Activated CD8-positive, alpha-beta T cell treated with anti-CD3 and anti-CD28 coated beads for 36 hours (primary cell): Measurements from ENCODE around the gene TBC1D4. TPM values are rescaled to one million over a fixed set of nuclear protein-coding genes. Genes with fewer than 3 reads are reported as not detected.

Experiments used
- ATAC-seq: fragments of 200-7000 bp; cut with Tn5 transposase; one replicate; pipeline ENCODE4 v1.10.0; 2021; ENCODE audit warnings: mild to moderate bottlenecking, moderate library complexity
- CTCF ChIA-PET: fragments of 350-600 bp; sonication (Branson Sonifier 250); formaldehyde crosslinking; loops from one replicate; lab custom pipeline; 2021; ENCODE audit warnings: antibody characterized with exemption; lab: Charles Lee
- POLR2A ChIA-PET: fragments of 350-600 bp; sonication (Branson Sonifier 250); formaldehyde crosslinking; loops from one replicate; lab custom pipeline; 2021; ENCODE audit warnings: antibody characterized with exemption; lab: Charles Lee
- DNase-seq: peaks from one replicate; pipeline ENCODE4 v3.0.0-alpha.2; 2020
- H3K27ac Mint-ChIP-seq: one replicate; pipeline ENCODE4 v1.8.0; 2021; ENCODE audit warnings: mild to moderate bottlenecking, mixed read lengths
- H3K27me3 Mint-ChIP-seq: one replicate; pipeline ENCODE4 v1.8.0; 2021; ENCODE audit warnings: mixed read lengths
- H3K36me3 Mint-ChIP-seq: one replicate; pipeline ENCODE4 v1.8.0; 2021; ENCODE audit warnings: low read depth, mixed read lengths
- H3K4me1 Mint-ChIP-seq: one replicate; pipeline ENCODE4 v1.8.0; 2021; ENCODE audit warnings: low read depth, mixed read lengths
- H3K4me3 Mint-ChIP-seq: one replicate; pipeline ENCODE4 v1.8.0; 2021; ENCODE audit warnings: mild to moderate bottlenecking, moderate library complexity, mixed read lengths
- H3K9me3 Mint-ChIP-seq: one replicate; pipeline ENCODE4 v1.8.0; 2021; ENCODE audit warnings: mixed read lengths
- CTCF ChIP-seq: fragments of 200-600 bp; IDR thresholded peaks from one replicate; pipeline ENCODE4 v1.8.0; 2022; ENCODE audit warnings: antibody characterized with exemption, mild to moderate bottlenecking
- intact Hi-C: fragments of 100-400 bp; cut with micrococcal nuclease; formaldehyde crosslinking; loops from one replicate; pipeline ENCODE4 v1.10.0; 2022
- total RNA-seq, 2 experiments: library from RNA; stranded (reverse); gene quantifications; one replicate each; pipeline ENCODE4 v1.2.3, GENCODE V29; 2021

The TBC1D4 gene
- total RNA-seq, 2 experiments from 2014 or later = 50.4 to 53.3 TPM

- intact Hi-C loops = loop anchor here (10.0 kb wide), 1 partner anchor 172 kb away; the partner anchor contains the start of gene UCHL3
- Mint-ChIP-seq H3K4me3 (no peak overlapping the region), H3K27me3 (no peaks in the 10 kb centered on the region), H3K4me1 (peaks cover 4% of the 10 kb centered on the region), H3K27ac (no peak overlapping the region), H3K9me3 (no peaks in the 10 kb centered on the region), H3K36me3 (no peaks in the 10 kb centered on the region)
- no peak for DNase-seq
- ATAC-seq = no peak
- ChIA-PET CTCF (interaction anchor here (0.6 to 3.0 kb wide), 25 partner anchors 9 to 322 kb away, joined by 3 to 14 read pairs (median 4); partner anchors contain the start of genes TBC1D4 and UCHL3), POLR2A (interaction anchor here (0.7 to 1.3 kb wide), 3 partner anchors 15 to 109 kb away, joined by 3 read pairs; partner anchors contain the start of gene TBC1D4)
- no peak for TF ChIP-seq CTCF
These were observed 108.8 kb downstream of the TBC1D4 start for GRCh38 chr13:75372923-75373841.

GRCh38 chr13:75372517-75372916, 109.5 kb downstream of the TBC1D4 start:
- Mint-ChIP-seq H3K4me3 (no peak overlapping the region), H3K27me3 (no peaks in the 10 kb centered on the region), H3K27ac (no peak overlapping the region), H3K4me1 (peaks cover 6% of the 10 kb centered on the region), H3K9me3 (no peaks in the 10 kb centered on the region), H3K36me3 (no peaks in the 10 kb centered on the region)
- POLR2A ChIA-PET = interaction anchor here (0.7 to 1.3 kb wide), 2 partner anchors 79 to 110 kb away, joined by 3 read pairs; partner anchors contain the start of gene TBC1D4
- peak; percentile 90 for ATAC-seq
- peak; percentile 72 for TF ChIP-seq CTCF
- CTCF ChIA-PET = interaction anchor here (0.6 to 3.0 kb wide), 28 partner anchors 8 to 1158 kb away, joined by 3 to 14 read pairs (median 4); partner anchors contain the start of genes TBC1D4 and UCHL3
- DNase-seq = peak; percentile 7
- intact Hi-C loops = loop anchor here (10.0 kb wide), 1 partner anchor 172 kb away; the partner anchor contains the start of gene UCHL3

- intact Hi-C loops = loop anchor here (10.0 kb wide), 1 partner anchor 174 kb away; the partner anchor contains the start of gene UCHL3
These were observed 110.8 kb downstream of the TBC1D4 start for GRCh38 chr13:75371203-75371602.

GRCh38 chr13:75370774-75371173, 111.2 kb downstream of the TBC1D4 start:
- Mint-ChIP-seq H3K4me3 (no peak overlapping the region), H3K9me3 (no peaks in the 10 kb centered on the region), H3K27me3 (no peaks in the 10 kb centered on the region), H3K4me1 (peaks cover 21% of the 10 kb centered on the region), H3K36me3 (no peaks in the 10 kb centered on the region), H3K27ac (no peak overlapping the region)
- ATAC-seq (no peak), DNase-seq (no peak)
- TF ChIP-seq CTCF = no peak
- ChIA-PET CTCF (interaction anchor here (0.7 to 3.0 kb wide), 7 partner anchors 9 to 180 kb away, joined by 3 to 14 read pairs (median 5); partner anchors contain the start of genes TBC1D4 and UCHL3), POLR2A (interaction anchor here (0.6 kb wide), 1 partner anchor 115 kb away, joined by 3 read pairs; no protein-coding TSS in a partner anchor)
- intact Hi-C loops = loop anchor here (10.0 kb wide), 1 partner anchor 174 kb away; the partner anchor contains the start of gene UCHL3

More at GRCh38 chr13:75371203-75371602, 110.8 kb downstream of the TBC1D4 start:
- Mint-ChIP-seq H3K4me1 (peaks cover 17% of the 10 kb centered on the region), H3K36me3 (no peaks in the 10 kb centered on the region), H3K4me3 (no peak overlapping the region), H3K27me3 (no peaks in the 10 kb centered on the region), H3K9me3 (no peaks in the 10 kb centered on the region), H3K27ac (no peak overlapping the region)
- no peak for ATAC-seq
- no peak for DNase-seq
- no peak for TF ChIP-seq CTCF
- CTCF ChIA-PET = interaction anchor here (0.7 to 3.0 kb wide), 10 partner anchors 10 to 179 kb away, joined by 3 to 14 read pairs (median 6); partner anchors contain the start of genes TBC1D4 and UCHL3
- POLR2A ChIA-PET = interaction anchor here (0.6 kb wide), 1 partner anchor 115 kb away, joined by 3 read pairs; no protein-coding TSS in a partner anchor
